Suppressor macrophage treated with lipopolysaccharide for 4 hours (primary cell): ENCODE measurements around the gene PLXND1.
"Not testable (repeated sequence)": the region's sequence is repeated elsewhere in the genome, so short reads cannot be mapped to it uniquely, and the experiment has no call there.

Source experiments
- DNase-seq: peaks from one replicate; pipeline ENCODE4 v3.0.0-alpha.2; 2020

PLXND1 gene

GRCh38 chr3:129606636-129607390 is at the start of gene PLXND1:
TSS of gene PLXND1 (minus strand) at chr3:129606676. CDS start at chr3:129606639, 37 bp downstream.
- peak; percentile 84 for DNase-seq

- DNase-seq: no peak
Measured at GRCh38 chr3:129655291-129655700, 48.8 kb upstream of the PLXND1 start.

GRCh38 chr3:129654131-129654530 is 47.7 kb upstream of the PLXND1 start:
- no peak for DNase-seq

GRCh38 chr3:129653019-129653418 is 46.5 kb upstream of the PLXND1 start:
- DNase-seq: no peak

- no peak for DNase-seq
Measured at GRCh38 chr3:129651435-129652202, 45.1 kb upstream of the PLXND1 start.

- peak; percentile 81 for DNase-seq
Measured at GRCh38 chr3:129650256-129650872, 43.9 kb upstream of the PLXND1 start.

- no peak for DNase-seq
Measured at GRCh38 chr3:129648391-129648790, 41.9 kb upstream of the PLXND1 start.

- peak; percentile 63 for DNase-seq
Measured at GRCh38 chr3:129645286-129645685, 38.8 kb upstream of the PLXND1 start.

- DNase-seq: no peak
Measured at GRCh38 chr3:129644836-129645235, 38.4 kb upstream of the PLXND1 start.

- not testable (repeated sequence) for DNase-seq
Measured at GRCh38 chr3:129641567-129642260, 35.2 kb upstream of the PLXND1 start.

- DNase-seq: not testable (repeated sequence)
Measured at GRCh38 chr3:129640985-129641384, 34.5 kb upstream of the PLXND1 start.

GRCh38 chr3:129638481-129638880 is 32.0 kb upstream of the PLXND1 start:
- DNase-seq: no peak

- DNase-seq: no peak
Measured at GRCh38 chr3:129636082-129636481, 29.6 kb upstream of the PLXND1 start.

GRCh38 chr3:129635656-129636055 is 29.2 kb upstream of the PLXND1 start:
- no peak for DNase-seq

GRCh38 chr3:129633751-129634481 is 27.4 kb upstream of the PLXND1 start:
- DNase-seq: no peak

GRCh38 chr3:129632977-129633376 is 26.5 kb upstream of the PLXND1 start:
- DNase-seq: no peak

- DNase-seq: no peak
Measured at GRCh38 chr3:129632556-129632955, 26.1 kb upstream of the PLXND1 start.

- DNase-seq: no peak
Measured at GRCh38 chr3:129632056-129632455, 25.6 kb upstream of the PLXND1 start.

GRCh38 chr3:129629011-129629410 is 22.5 kb upstream of the PLXND1 start:
- no peak for DNase-seq

- no peak for DNase-seq
Measured at GRCh38 chr3:129628169-129628522, 21.7 kb upstream of the PLXND1 start.

- peak; percentile 84 for DNase-seq
Measured at GRCh38 chr3:129627350-129628168, 21.1 kb upstream of the PLXND1 start.
